ENCODE data around the gene BDKRB1. TPM values are rescaled to one million over a fixed set of nuclear protein-coding genes. Genes with fewer than 3 reads are reported as not detected.

Gene BDKRB1
- total RNA-seq, 2 experiments from 2014 or later = not detected

GRCh38 chr14:96269359-96269710 is 13.3 kb downstream of the BDKRB1 start:
- CTCF ChIA-PET = no interaction called here
- POLR2A ChIA-PET = no interaction called here
- DNase-seq = no peak
- H3K4me1 Mint-ChIP-seq = no peaks in the 10 kb centered on the region
- H3K36me3 Mint-ChIP-seq (ENCODE audit: low read depth) = no peaks in the 10 kb centered on the region
- no peak overlapping the region for H3K27ac Mint-ChIP-seq
- no peaks in the 10 kb centered on the region for H3K27me3 Mint-ChIP-seq
- H3K4me3 Mint-ChIP-seq = no peak overlapping the region
- peaks cover 8% of the 10 kb centered on the region for H3K9me3 Mint-ChIP-seq

GRCh38 chr14:96270565-96271420 is 14.8 kb downstream of the BDKRB1 start:
- no peaks in the 10 kb centered on the region for H3K27me3 Mint-ChIP-seq
- H3K4me1 Mint-ChIP-seq = no peaks in the 10 kb centered on the region
- no peak overlapping the region for H3K4me3 Mint-ChIP-seq
- H3K9me3 Mint-ChIP-seq = peaks cover 8% of the 10 kb centered on the region
- POLR2A ChIA-PET = no interaction called here
- no peak for DNase-seq
- no peaks in the 10 kb centered on the region for H3K36me3 Mint-ChIP-seq (ENCODE audit: low read depth)
- H3K27ac Mint-ChIP-seq = no peak overlapping the region
- CTCF ChIA-PET = no interaction called here

- CTCF ChIA-PET = no interaction called here
- Mint-ChIP-seq H3K27ac (no peak overlapping the region), H3K9me3 (peaks cover 8% of the 10 kb centered on the region), H3K4me1 (no peaks in the 10 kb centered on the region), H3K4me3 (no peak overlapping the region), H3K27me3 (no peaks in the 10 kb centered on the region), H3K36me3 (ENCODE audit: low read depth) (no peaks in the 10 kb centered on the region)
- DNase-seq = no peak
- POLR2A ChIA-PET = no interaction called here
Observed at GRCh38 chr14:96271421-96271762, 15.4 kb downstream of the BDKRB1 start.

- ChIA-PET CTCF (interaction anchor here (1.6 kb wide), 2 partner anchors 26 to 171 kb away, joined by 3 to 4 read pairs; no protein-coding TSS in a partner anchor), POLR2A (no interaction called here)
- Mint-ChIP-seq H3K4me1 (no peaks in the 10 kb centered on the region), H3K4me3 (no peak overlapping the region), H3K27me3 (no peaks in the 10 kb centered on the region), H3K36me3 (ENCODE audit: low read depth) (no peaks in the 10 kb centered on the region), H3K27ac (no peak overlapping the region), H3K9me3 (peaks cover 11% of the 10 kb centered on the region)
- DNase-seq = no peak
Observed at GRCh38 chr14:96272777-96273473, 16.9 kb downstream of the BDKRB1 start.

GRCh38 chr14:96273629-96274028 is 17.6 kb downstream of the BDKRB1 start:
- no peak overlapping the region for H3K4me3 Mint-ChIP-seq
- H3K9me3 Mint-ChIP-seq = peaks cover 13% of the 10 kb centered on the region
- CTCF ChIA-PET = interaction anchor here (0.9 to 1.6 kb wide), 3 partner anchors 27 to 207 kb away, joined by 3 to 4 read pairs (median 3); no protein-coding TSS in a partner anchor
- POLR2A ChIA-PET = no interaction called here
- no peaks in the 10 kb centered on the region for H3K4me1 Mint-ChIP-seq
- H3K36me3 Mint-ChIP-seq (ENCODE audit: low read depth) = no peaks in the 10 kb centered on the region
- no peak overlapping the region for H3K27ac Mint-ChIP-seq
- no peaks in the 10 kb centered on the region for H3K27me3 Mint-ChIP-seq
- DNase-seq = no peak

- H3K36me3 Mint-ChIP-seq (ENCODE audit: low read depth) = no peaks in the 10 kb centered on the region
- POLR2A ChIA-PET = no interaction called here
Observed at GRCh38 chr14:96274122-96274521, 18.1 kb downstream of the BDKRB1 start.

GRCh38 chr14:96274543-96274942 is 18.5 kb downstream of the BDKRB1 start:
- H3K36me3 Mint-ChIP-seq (ENCODE audit: low read depth) = peaks cover 2% of the 10 kb centered on the region
- CTCF ChIA-PET = interaction anchor here (0.9 to 1.6 kb wide), 3 partner anchors 28 to 208 kb away, joined by 3 to 4 read pairs (median 3); no protein-coding TSS in a partner anchor
- peaks cover 15% of the 10 kb centered on the region for H3K9me3 Mint-ChIP-seq
- H3K4me3 Mint-ChIP-seq = no peak overlapping the region
- no peaks in the 10 kb centered on the region for H3K27me3 Mint-ChIP-seq
- POLR2A ChIA-PET = no interaction called here
- no peak for DNase-seq
- no peak overlapping the region for H3K27ac Mint-ChIP-seq
- H3K4me1 Mint-ChIP-seq = no peaks in the 10 kb centered on the region

More at GRCh38 chr14:96274122-96274521, 18.1 kb downstream of the BDKRB1 start:
- Mint-ChIP-seq H3K27ac (no peak overlapping the region), H3K4me3 (no peak overlapping the region), H3K27me3 (no peaks in the 10 kb centered on the region), H3K4me1 (no peaks in the 10 kb centered on the region), H3K9me3 (peaks cover 15% of the 10 kb centered on the region)
- CTCF ChIA-PET = interaction anchor here (0.9 to 1.6 kb wide), 3 partner anchors 27 to 208 kb away, joined by 3 to 4 read pairs (median 3); no protein-coding TSS in a partner anchor
- no peak for DNase-seq

GRCh38 chr14:96275177-96276112 is 19.4 kb downstream of the BDKRB1 start:
- POLR2A ChIA-PET = no interaction called here
- CTCF ChIA-PET = interaction anchor here (0.7 to 1.9 kb wide), 2 partner anchors 15 to 129 kb away, joined by 3 to 4 read pairs; no protein-coding TSS in a partner anchor
- H3K36me3 Mint-ChIP-seq (ENCODE audit: low read depth) = peaks cover 2% of the 10 kb centered on the region
- H3K27ac Mint-ChIP-seq = no peak overlapping the region
- H3K9me3 Mint-ChIP-seq = peaks cover 15% of the 10 kb centered on the region
- no peaks in the 10 kb centered on the region for H3K4me1 Mint-ChIP-seq
- peak; percentile 70 for DNase-seq
- H3K27me3 Mint-ChIP-seq = no peaks in the 10 kb centered on the region
- H3K4me3 Mint-ChIP-seq = no peak overlapping the region

- peaks cover 2% of the 10 kb centered on the region for H3K36me3 Mint-ChIP-seq (ENCODE audit: low read depth)
- ChIA-PET CTCF (no interaction called here), POLR2A (no interaction called here)
- no peaks in the 10 kb centered on the region for H3K4me1 Mint-ChIP-seq
- H3K27me3 Mint-ChIP-seq = no peaks in the 10 kb centered on the region
- H3K27ac Mint-ChIP-seq = no peak overlapping the region
- H3K4me3 Mint-ChIP-seq = no peak overlapping the region
- no peak for DNase-seq
- H3K9me3 Mint-ChIP-seq = peaks cover 11% of the 10 kb centered on the region
Observed at GRCh38 chr14:96277890-96278289, 21.9 kb downstream of the BDKRB1 start.

- no peak overlapping the region for H3K4me3 Mint-ChIP-seq
- ChIA-PET CTCF (no interaction called here), POLR2A (no interaction called here)
- H3K27me3 Mint-ChIP-seq = no peaks in the 10 kb centered on the region
- peaks cover 2% of the 10 kb centered on the region for H3K36me3 Mint-ChIP-seq (ENCODE audit: low read depth)
- H3K4me1 Mint-ChIP-seq = no peaks in the 10 kb centered on the region
- H3K27ac Mint-ChIP-seq = no peak overlapping the region
- DNase-seq = no peak
- H3K9me3 Mint-ChIP-seq = peaks cover 7% of the 10 kb centered on the region
Observed at GRCh38 chr14:96279564-96279963, 23.6 kb downstream of the BDKRB1 start.

GRCh38 chr14:96280104-96280503 is 24.1 kb downstream of the BDKRB1 start:
- no peaks in the 10 kb centered on the region for H3K4me1 Mint-ChIP-seq
- DNase-seq = no peak
- H3K4me3 Mint-ChIP-seq = no peak overlapping the region
- POLR2A ChIA-PET = no interaction called here
- no peak overlapping the region for H3K27ac Mint-ChIP-seq
- no peaks in the 10 kb centered on the region for H3K27me3 Mint-ChIP-seq
- H3K9me3 Mint-ChIP-seq = peaks cover 7% of the 10 kb centered on the region
- CTCF ChIA-PET = no interaction called here
- H3K36me3 Mint-ChIP-seq (ENCODE audit: low read depth) = peaks cover 2% of the 10 kb centered on the region

- peaks cover 7% of the 10 kb centered on the region for H3K36me3 Mint-ChIP-seq (ENCODE audit: low read depth)
Observed at GRCh38 chr14:96281486-96281885, 25.5 kb downstream of the BDKRB1 start.

More at GRCh38 chr14:96281486-96281885, 25.5 kb downstream of the BDKRB1 start:
- CTCF ChIA-PET = no interaction called here
- no peaks in the 10 kb centered on the region for H3K27me3 Mint-ChIP-seq
- POLR2A ChIA-PET = no interaction called here
- DNase-seq = no peak
- no peaks in the 10 kb centered on the region for H3K4me1 Mint-ChIP-seq
- H3K27ac Mint-ChIP-seq = no peak overlapping the region
- H3K9me3 Mint-ChIP-seq = peaks cover 7% of the 10 kb centered on the region
- H3K4me3 Mint-ChIP-seq = no peak overlapping the region
